Measurements from ENCODE around the gene SUPT16H.
"Not testable (repeated sequence)": the region's sequence is repeated elsewhere in the genome, so short reads cannot be mapped to it uniquely, and the experiment has no call there.

Gene SUPT16H

DNA sequence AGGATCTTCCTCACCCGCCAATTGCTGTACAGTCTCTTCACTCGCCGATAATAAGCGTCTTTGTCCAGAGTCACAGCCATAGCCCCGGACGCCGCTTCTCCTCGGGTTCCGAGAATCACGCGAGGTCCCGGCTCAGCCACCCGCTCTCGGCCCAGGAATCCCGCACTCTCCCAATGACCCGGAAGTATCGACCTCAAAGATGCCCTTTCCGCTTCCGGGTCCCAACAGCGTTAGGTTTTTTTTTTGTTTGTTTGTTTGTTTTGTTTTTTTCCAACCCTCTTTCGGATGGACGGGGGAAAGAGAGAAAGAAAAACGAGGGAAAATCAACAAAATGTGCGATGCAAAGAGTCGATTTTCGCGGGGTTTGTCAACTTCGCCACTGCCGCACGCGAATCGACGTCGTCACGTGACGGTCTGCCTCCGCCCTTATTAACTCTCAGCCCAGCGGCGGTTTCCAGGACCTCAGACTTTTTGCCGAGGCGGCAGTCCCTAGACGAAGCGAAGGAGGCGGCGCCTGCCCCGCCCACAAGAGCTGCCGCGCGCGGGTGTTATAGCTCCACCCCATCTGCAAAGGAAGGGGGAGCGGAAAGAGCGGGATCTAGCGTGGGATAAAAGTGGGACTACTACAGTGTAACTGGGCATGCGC is at the start of gene SUPT16H:
SUPT16H (minus strand) TSS at position 172 of the 646 bp plus-strand sequence; CDS start at position 80, 92 bp downstream.
- DNase-seq (ENCODE audit: low spot score): peak; percentile 96

DNA sequence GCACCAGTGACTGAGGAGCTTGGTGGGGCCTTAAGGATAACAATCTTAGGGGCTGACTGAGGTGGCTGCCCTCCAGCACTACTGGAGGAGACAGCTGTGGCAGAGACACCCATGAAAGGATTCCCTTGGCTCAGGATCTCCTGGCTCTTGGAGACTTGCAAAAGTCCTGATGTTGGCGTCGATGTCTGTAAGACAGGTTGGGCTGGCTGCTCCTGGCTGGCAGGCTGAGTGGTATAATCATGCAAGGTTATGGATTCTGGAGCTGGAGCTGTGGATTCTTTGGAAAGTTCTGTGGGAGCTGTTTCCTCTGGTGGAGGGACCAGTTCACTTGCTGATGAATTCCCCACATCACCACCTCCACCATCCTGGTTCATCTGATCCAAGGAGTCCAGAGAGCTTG is 47.3 kb upstream of the SUPT16H start:
- no peak for DNase-seq (ENCODE audit: low spot score)

DNA sequence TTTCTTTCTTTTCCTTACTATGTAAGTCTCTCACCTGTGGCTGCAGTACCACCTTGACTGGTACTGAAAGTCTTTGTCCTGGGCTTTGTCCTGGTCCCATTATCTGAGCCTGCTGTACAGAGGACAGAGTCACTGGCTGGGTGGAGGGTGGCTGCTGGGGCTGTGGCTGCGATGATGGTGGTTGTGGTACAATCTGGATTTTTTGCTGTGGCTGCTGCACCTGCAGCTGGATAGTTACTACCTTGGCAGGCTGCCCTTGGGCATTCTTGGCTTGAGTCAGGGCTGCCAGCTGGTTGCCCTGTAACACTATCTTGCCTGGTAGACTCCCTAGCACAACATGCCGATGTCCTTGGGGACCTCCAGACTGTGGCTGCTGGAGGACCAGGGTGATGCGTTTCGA is 45.1 kb upstream of the SUPT16H start:
- DNase-seq (ENCODE audit: low spot score): no peak

DNA sequence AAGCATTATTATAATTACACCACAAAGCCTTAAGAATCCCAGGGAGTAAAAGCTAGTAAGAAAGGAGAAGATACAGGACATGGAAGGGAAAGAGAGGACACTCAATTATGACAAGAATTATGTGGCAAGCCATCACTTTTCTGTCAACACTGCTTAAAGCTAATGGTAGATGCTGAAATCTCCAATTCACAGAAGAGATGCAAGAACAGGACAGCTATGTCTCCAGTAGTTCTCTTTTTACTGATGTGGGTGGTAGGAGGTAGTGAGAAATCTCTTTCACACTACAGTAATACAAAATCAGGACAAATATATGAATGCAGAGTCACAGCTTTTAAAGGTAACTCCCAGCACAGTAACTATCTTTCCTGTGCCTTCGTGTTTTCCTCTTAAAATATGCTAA is 42.9 kb upstream of the SUPT16H start:
- no peak for DNase-seq (ENCODE audit: low spot score)

DNA sequence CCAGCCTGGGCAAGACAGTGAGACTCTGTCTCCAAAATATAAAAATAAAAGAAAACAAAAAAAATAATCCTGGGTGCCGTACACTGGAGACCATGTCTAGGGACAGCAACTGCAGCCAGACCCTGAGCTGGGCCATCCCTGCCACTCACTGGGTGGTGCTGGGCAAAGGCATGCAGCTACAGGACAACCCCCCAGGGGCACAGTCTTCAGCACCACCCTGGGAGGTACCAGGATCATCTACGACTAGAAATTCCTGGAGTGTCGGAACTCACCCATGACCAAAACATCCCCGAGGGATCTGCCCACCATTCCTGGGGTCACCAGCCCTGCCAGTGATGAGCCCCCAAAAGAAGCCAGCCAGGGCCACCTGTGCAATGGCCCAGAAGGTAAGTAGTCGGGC is 35.7 kb upstream of the SUPT16H start:
- no peak for DNase-seq (ENCODE audit: low spot score)

DNA sequence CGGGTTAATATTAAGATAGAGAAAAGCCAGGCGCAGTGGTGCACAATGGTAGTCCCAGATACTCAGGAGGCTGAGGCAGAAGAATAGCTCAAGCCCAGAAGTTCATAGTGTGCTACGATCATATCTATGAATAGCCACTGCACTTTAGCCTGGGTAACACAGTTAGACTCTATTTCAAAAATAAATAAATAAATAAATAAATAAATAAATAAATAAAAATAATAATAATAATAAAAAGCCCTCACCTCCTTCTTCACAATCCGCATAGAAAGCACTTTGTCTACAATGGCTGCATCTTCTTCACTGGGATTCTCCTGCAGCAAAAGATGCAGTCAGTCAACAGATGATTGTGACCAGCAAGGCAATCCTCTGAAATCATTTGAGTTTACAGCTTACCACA is 31.5 kb upstream of the SUPT16H start:
- DNase-seq (ENCODE audit: low spot score): no peak

DNA sequence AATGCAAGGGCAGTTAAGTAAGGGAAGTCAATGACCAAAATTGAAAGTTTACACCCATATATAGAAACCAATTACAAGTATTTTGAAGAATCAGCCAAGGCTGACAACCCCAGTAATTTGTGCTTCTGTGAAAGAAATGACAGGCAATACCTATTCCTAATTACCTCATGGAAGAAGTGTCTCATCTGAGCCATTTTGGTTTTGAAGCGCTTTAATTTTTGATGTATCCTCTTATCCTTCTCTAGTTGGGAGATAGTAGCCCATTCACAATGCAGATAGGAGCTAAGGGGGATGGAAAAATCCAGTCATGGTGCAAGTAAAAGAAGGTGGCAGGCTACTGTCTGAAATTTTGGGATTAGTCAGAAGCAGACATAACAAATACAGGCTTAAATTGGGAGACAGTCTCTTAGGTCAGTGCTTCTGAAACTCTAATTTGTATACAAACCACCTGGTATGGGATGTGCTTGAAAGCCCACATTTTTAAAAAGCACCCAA is 30.4 kb upstream of the SUPT16H start:
- no peak for DNase-seq (ENCODE audit: low spot score)

DNA sequence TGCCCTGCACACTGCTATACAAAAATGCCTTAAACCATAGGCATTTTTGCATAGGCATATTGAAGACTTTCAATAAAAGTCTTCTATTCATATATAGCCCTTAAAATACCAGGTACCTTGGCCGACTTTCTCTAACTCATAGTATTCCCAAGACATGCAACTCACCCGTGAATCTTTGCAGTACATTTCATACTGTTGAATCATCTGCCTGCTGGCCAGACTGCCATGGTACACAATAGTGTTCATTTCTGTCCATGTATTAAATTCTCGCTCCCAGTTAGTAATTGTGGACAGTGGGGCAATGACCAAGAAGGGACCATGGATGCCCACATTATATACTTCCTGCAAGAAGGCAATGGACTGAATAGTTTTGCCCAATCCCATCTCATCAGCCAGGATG is 24.3 kb upstream of the SUPT16H start:
- no peak for DNase-seq (ENCODE audit: low spot score)

DNA sequence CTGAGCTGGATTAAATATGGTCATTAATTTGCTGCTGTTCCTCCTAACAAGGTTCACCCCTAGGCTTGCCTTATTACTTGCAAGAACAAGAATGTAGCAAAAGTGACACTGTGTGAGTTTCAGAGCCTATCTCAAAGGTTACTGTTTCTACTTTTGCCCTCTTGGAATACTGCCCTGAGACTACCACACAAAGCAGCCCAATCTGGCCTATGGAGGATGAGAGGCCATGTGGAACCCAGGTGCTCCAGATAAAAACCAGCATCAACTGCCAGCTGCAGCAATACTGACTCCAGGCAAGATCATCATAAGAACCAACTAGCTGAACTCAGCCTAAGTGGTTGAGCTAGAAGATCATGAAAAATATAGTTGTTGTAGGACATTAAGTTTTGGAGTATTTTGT is 22.4 kb upstream of the SUPT16H start:
- no peak for DNase-seq (ENCODE audit: low spot score)

DNA sequence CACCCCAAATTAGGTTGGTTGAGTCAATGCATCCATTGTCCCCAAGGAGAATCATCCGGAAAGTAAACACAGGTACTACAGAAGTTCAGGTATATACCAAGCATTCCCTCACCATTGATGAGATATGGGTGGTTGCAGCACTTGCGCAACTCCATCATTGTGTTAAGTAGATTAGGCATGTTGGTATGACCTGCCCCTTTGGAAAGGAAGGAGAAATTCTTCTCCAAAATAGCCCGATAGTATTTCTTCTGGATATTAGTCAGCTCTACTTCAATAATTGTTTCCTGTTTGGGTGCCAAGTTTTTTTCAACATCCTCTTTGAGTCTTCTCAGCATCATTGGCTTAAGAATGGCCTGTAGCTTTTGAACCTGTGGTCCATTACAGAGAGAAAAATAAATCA is 21.3 kb upstream of the SUPT16H start:
- no peak for DNase-seq (ENCODE audit: low spot score)

DNA sequence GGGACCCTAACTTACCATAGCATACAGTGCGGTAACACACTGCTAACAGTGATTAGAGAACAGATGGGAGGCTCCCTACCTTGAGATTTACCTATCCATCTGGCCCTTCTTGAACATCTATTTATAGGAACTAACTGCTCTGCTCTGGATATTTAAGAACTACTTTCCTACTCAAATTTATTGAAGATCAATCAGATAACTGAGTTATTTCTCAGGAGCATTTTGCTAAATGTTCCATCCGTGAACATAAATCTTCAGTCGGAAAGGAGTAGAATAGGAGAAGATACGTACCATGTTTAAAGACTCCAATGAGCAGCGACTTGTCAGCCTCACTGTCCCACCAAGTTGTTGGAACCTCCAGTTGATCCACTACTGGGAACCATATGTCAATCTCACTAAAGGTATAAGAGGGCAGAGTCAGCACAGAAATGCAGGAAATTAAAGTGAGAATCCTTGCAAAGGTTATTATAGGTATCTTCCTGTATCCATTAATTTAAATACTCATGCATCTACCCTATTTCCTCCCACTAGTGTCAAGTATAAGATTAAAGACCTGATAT is 15.6 kb upstream of the SUPT16H start:
- no peak for DNase-seq (ENCODE audit: low spot score)

DNA sequence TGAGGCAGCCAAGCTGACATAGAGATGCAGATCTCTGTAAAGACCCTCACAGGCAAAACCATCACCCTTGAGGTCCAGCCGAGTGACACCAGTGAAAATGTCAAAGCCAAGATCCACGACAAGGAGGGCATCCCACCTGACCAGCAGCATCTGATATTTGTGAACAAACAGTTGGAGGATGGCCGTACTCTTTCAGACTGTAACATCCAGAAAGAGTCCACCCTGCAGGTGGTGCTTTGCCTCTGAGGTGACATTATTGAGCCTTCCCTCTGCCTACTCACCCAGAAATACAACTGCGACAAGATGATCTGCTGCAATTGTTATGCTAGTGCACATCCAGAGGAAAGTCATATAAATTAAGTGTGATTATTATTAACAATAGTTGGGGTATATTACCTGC is 15.1 kb upstream of the SUPT16H start:
- no peak for DNase-seq (ENCODE audit: low spot score)

DNA sequence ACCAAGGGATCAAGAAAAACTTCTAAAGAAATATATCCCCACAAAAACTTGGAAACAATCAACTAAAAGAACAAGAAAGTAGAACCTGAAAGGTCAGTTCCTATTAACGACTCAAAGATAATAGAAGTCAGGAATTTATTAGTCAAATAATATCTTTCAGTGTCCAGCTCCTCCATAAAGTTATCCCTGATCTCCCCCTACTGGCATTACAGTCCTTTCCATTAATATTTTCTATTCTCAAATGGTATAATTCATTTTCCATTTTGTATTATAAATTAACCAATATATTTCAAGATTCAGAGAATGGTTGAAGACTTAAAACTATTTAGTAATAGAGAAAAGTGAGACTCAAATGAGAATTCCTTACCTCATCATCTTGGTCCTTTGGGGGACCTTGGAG is 11.6 kb upstream of the SUPT16H start:
- DNase-seq (ENCODE audit: low spot score): no peak

DNA sequence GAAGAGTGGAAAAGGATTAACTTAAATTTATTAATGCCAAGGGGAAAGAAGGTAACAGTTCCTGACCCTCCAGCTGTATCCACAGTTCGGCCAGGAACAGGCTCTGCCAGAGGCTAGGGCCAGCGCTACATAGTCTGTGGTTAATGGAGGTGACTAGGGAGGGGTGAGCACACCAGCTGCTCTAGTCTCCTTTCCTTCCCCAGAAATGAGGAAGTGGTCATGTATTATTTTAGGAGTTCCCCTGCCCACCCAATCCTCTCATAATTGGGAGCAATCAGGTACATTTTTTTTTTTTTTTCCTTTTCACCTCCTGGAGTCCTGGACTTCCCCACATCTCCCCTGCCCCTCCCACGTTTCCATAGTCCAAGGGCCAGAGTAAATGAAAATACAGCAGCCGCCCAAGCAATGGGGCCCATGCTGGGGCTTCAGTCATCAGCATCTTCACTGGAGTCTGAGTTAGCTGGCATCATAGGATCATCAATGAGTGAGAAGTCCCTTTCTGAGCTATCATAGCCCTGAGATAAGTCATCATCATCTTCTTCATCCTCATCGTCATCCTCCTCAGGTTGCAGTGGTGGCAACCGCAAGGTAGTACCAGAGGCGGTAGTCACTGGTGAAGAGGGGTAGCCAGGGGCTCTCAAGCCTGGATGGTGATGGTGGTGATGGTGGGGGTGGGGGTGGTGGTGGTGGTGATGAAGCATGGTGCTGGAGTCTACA is 1.5 kb upstream of the SUPT16H start:
- no peak for DNase-seq (ENCODE audit: low spot score)

DNA sequence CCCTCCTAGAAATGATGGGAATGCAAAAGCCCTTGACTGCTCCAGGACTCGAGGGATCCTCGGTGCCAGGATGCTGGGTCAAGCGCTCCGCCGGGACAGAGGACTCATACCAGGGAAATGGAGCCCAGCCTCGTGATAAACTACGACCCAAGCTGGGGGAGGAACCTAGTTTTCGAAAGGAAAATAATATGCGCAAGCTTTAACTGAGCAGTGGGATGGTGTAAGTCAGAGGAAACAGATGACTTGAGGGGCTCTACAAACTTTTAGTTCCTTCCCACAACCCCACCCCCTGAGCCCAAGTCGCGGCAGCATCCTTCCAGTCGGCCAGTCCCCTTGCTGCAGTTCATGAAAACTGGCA is 654 bp upstream of the SUPT16H start:
- DNase-seq (ENCODE audit: low spot score): no peak

DNA sequence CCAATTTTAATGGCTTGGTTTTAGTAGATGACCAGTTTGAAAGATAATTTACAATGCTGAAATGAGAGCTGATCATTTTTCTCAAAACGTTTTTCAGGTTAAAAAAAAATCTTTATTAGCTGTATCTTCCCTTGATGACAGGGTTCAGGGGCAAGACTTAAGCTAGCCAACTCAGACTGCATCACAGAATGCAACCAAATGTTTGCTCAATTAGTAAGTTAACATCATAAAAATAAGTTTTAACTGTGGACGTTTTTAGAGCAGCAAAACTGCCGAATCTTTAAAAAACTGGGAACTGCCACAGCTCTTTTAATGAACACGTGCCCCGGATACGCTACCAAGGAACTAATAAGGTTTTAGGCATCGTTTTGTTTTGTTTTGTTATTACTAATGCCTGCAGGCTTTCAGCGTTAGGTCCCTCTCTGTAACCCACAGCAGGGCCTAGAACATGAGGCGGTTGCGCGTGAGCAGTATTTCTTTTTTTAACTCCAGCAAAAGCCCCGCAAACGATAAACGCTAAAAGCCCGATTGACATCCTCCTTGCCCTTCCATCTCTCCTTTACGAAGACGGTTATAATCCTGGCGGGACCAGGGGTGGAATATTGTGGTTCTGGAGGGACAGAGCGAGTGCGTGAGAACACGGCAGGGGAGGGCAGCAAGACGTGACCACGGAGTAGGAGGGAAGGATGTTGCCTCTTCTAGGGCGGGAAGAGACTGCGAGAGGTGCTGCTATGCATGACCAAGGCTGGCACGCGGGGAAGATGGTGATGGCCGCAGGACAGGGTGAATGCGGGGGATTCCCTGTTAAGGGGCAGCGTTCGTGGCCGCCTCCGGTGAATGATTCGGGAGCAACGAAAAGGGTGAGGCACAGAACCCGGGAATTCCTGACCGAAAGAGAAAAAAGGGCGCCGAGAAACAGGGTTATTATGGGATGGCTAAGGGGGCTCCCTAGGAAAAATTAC is 652 bp downstream of the SUPT16H start:
- peak; percentile 42 for DNase-seq (ENCODE audit: low spot score)

DNA sequence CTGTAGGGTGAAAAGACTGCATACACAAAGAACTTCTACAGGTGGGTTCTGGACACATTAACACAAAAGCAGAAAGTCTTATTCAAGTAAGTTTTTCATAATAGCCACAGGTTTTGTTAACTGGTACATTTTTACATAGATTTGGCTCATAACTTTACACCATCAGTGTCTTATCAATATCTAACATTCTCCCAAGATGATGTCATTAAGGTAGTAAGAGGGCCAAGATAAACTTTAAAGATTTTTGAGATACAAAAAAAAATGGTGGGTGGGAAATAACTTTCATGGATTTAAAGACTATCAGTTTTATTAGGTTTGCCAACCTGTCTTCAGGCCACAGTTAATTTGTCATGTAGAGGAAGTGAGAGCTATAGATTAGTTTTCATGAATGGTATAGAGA is 1.7 kb downstream of the SUPT16H start:
- peak; percentile 12 for DNase-seq (ENCODE audit: low spot score)

DNA sequence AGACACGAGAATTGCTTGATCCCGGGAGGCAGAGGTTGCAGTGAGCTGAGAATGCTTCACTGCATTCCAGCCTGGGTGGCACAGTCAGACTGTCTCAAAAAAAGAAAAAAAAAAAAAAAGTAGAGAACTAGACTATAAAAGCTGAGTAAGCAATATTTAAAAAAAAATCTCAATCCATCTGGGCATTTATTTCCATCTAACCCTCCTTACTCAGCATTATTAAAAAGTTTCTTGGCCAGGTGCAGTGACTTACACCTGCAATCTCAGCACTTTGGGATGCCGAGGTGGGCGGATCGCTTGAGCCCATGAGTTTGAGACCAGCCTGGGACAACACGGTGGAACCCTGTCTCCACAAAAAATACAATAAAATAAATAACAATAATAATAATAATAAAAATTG is 4.5 kb downstream of the SUPT16H start:
- DNase-seq (ENCODE audit: low spot score): no peak

DNA sequence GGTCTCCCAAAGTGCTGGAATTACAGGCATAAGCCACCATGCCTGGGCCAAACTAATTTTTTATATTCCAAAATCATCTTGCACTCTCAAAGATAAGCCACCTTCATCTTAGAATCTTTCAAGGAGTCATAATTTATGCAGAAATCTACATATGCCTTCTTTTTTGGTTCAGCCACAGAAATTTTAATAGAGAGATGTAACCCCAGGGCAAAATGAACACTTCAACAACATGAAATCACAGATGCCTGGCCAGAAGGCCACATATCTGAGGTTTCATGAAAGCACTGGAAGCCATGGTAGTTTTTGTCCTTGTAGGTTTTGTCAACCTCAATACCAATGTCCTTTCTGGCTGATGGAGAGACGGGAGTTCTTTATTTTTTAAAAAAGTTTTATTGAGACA is 9.8 kb downstream of the SUPT16H start:
- no peak for DNase-seq (ENCODE audit: low spot score)

DNA sequence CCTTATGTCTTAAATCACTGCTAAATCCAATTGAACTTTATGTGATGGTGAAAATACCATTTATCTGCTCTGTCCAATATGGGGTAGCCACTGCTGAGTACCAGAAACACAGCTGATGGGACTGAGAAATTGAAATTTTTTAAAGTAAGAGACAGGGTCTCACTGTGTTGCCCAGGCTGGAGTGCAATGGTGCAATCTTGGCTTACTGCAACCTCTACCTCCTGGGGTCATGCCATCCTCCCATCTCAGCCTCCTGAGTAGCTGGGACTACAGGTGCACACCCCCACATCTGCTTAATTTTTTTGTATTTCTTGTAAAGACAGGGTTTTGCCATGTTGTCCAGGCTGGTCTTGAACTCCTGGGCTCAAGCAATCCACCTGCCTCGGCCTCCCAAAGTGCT is 11.0 kb downstream of the SUPT16H start:
- not testable (repeated sequence) for DNase-seq (ENCODE audit: low spot score)

DNA sequence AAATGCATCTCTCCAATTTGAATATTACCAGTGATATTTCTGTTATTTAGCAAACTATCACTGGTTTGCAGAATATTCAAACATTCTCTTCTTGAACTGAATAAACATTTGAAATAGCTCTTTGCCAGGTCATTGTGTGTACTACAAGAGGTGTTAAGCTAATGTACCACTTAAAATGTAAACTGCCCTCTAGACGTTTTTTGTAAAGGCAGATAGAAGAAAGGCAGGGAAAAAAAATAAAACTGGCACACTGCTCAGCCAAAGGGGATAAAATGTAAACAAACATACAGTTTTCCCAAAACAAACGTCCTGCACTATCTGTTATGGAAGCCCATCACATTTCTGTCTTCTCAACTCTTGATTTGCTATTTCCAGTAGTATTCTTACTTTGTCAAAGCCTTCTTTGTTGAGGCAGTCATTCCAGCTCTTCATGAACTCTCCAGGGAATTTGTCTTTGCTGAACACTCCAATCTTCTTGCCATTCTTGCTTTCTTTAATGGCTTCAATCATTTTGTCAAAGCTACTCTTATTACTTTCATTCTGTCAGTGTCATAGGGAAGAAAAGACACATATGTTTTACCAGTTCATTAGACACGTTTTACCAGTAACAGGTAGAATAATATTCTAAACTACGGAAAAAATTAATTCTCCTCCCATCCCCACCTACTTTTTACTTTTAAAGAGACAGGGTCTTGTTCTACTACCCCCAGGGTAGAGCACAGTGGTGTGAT is 13.7 kb downstream of the SUPT16H start:
- no peak for DNase-seq (ENCODE audit: low spot score)
